ENCODE data around the gene NF1. TPM values are rescaled to one million over a fixed set of nuclear protein-coding genes. Genes with fewer than 3 reads are reported as not detected.
"Not testable (repeated sequence)": the region's sequence is repeated elsewhere in the genome, so short reads cannot be mapped to it uniquely, and the experiment has no call there.

Gene NF1
- total RNA-seq, 4 donors from 2014 or later: 51.9 to 67.8 (median 66.3) TPM

DNA sequence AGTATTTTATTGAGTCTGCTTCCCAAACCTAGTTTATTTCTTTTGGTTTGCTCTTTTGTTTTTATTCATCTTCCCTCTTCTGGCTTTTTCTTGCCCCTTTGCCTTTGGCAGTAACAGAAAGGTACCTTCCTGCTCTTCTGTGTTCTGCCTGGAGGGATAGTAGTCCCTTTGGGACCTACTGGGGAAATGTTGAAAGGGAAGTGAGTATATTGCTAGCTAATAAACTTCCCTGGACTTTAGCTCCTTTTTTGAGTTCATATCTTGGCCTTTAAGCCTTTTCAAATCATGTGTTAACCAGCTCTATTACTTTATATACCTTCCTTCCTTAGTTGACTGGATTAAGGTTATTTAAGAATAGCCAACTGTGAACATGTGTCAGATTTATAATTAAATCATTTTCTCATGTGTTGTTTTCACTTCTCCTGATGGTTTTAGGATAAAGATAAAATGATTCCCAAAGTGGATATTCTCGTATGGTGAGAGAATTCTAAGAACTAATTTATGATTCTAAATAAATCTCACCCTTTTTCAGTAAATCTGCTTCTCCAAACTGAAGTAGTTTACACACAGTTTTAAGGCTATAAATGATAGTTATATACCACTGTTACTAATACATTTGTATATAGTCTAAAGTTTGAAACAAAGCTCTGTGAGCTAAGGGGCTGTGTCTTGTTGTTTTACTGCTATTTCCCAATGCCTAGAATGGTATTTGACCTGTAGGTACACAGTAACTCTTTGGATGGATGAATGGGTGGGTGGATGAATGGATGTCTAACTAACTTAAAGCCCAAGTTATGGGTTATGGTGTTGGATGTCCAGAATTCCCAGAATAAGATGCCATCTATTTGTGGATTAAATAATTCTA, 156.6 kb downstream of the NF1 start:
- no peak for ATAC-seq (ENCODE audit: low FRiP score)
- DNase-seq (ENCODE audit: low spot score): no peak
- TF ChIP-seq, protein P1, sequence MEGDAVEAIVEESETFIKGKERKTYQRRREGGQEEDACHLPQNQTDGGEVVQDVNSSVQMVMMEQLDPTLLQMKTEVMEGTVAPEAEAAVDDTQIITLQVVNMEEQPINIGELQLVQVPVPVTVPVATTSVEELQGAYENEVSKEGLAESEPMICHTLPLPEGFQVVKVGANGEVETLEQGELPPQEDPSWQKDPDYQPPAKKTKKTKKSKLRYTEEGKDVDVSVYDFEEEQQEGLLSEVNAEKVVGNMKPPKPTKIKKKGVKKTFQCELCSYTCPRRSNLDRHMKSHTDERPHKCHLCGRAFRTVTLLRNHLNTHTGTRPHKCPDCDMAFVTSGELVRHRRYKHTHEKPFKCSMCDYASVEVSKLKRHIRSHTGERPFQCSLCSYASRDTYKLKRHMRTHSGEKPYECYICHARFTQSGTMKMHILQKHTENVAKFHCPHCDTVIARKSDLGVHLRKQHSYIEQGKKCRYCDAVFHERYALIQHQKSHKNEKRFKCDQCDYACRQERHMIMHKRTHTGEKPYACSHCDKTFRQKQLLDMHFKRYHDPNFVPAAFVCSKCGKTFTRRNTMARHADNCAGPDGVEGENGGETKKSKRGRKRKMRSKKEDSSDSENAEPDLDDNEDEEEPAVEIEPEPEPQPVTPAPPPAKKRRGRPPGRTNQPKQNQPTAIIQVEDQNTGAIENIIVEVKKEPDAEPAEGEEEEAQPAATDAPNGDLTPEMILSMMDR (IDR thresholded peaks at IDR 0.05): no peak

DNA sequence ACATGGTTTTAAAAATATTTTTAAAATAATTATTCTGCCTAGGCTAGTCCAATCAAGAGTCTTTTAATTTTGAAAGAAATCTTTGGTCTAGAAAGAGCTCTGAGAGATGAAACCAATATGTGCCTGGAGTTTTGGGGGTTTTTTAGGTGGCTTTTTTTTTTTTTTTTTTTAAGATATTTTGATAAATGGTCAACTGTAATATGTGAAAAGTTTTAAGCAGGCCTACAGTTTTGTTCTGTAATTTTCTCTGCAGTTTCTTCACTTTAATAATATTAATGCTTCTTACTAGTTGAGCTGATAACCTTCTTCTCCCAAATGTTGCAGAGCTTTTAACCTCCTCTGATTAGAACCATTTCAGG, 157.2 kb downstream of the NF1 start:
- TF ChIP-seq, protein P1 (IDR thresholded peaks at IDR 0.05): no peak
- ATAC-seq (ENCODE audit: low FRiP score) (no peak), DNase-seq (ENCODE audit: low spot score) (no peak)

DNA sequence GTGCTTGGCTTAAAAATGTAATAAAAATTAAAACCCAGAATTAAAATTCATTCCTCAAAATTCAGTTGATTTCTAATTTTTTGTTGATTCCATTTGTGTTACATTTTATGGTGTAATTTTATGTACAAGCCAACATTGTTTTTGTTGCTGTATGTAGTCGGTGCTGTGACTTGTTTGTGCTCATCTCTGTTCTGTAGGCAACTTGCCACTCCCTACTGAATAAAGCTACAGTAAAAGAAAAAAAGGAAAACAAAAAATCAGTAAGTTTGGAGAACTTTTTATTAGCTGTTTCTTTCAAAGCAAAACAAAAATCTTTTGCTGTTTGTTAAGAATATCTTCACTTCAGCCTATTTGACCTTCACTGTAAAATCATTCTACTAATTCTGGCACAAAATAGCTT, 158.0 kb downstream of the NF1 start:
- TF ChIP-seq, protein P1 (IDR thresholded peaks at IDR 0.05): no peak
- ATAC-seq (ENCODE audit: low FRiP score) (no peak), DNase-seq (ENCODE audit: low spot score) (no peak)

DNA sequence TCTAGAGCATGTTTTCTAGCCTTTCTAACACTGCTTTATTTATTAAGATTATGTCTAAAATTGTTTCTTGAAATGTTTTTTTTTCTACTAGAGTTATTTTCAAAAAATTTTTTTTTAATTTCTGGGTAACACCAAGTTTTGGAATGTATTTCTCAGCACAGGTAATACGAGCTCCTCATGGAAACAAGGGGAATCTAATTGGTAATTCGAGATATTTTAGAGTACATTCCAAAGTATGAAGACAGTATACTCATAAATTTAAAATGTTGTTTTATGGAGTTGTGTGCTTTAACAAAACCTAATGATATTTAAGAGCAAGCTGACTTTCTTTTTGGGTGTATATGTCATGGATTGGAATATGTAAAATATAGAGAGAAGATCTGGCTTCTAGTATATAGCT, 159.9 kb downstream of the NF1 start:
- ATAC-seq (ENCODE audit: low FRiP score) (no peak), DNase-seq (ENCODE audit: low spot score) (no peak)
- TF ChIP-seq, protein P1 (IDR thresholded peaks at IDR 0.05): no peak

DNA sequence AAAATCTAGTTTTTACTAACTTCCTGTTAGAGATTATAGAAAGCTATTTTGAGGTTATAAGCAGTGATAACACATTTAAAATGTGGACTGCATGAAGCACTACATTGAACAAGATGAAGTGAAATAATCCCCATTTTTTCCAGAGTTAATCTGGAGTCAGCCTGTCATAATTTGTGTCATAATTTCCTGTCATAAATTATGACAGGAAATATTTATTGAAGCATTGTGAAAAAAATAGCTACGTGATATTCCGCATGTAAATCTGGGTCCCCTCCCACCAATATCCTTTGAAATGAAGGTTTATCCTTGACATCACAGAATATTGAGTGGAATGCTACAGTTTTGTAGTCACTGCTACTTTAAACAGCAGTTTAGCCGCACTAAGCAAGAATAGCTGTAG, 162.2 kb downstream of the NF1 start:
- no peak for ATAC-seq (ENCODE audit: low FRiP score)
- TF ChIP-seq, protein P1 (IDR thresholded peaks at IDR 0.05): no peak

DNA sequence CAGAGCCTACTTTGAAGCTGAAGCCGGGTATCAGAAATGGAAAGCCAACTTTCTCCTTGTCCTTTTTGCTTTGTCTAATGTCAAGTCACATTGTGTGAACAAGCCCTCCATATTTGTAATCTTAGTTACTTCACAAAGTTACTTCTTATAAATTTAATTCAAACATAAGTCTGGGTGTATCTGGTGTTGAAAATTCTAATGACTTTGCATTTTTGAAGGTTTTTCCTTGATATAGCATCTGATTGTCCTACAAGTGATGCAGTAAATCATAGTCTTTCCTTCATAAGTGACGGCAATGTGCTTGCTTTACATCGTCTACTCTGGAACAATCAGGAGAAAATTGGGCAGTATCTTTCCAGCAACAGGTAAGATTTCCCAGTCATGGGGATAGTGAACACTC, 165.4 kb downstream of the NF1 start:
- TF ChIP-seq, protein P1 (IDR thresholded peaks at IDR 0.05): no peak
- ATAC-seq (ENCODE audit: low FRiP score): no peak
- DNase-seq (ENCODE audit: low spot score): no peak

More for the DNA sequence above, 162.2 kb downstream of the NF1 start:
- no peak for DNase-seq (ENCODE audit: low spot score)

DNA sequence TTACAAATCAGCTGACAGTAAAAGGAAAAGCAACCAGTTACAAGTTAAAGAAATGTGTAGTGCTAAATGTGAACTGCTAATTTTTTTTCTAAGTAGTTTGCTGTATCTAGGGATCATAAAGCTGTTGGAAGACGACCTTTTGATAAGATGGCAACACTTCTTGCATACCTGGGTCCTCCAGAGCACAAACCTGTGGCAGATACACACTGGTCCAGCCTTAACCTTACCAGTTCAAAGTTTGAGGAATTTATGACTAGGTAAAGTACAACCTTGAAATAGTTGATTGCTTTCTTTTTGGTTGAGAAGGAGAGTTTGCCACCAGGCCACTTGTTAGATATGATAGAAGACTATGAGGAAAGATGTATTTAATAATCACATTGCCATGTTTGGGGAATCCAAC, 166.8 kb downstream of the NF1 start:
- no peak for ATAC-seq (ENCODE audit: low FRiP score)
- TF ChIP-seq, protein P1 (IDR thresholded peaks at IDR 0.05): no peak
- DNase-seq (ENCODE audit: low spot score): no peak

DNA sequence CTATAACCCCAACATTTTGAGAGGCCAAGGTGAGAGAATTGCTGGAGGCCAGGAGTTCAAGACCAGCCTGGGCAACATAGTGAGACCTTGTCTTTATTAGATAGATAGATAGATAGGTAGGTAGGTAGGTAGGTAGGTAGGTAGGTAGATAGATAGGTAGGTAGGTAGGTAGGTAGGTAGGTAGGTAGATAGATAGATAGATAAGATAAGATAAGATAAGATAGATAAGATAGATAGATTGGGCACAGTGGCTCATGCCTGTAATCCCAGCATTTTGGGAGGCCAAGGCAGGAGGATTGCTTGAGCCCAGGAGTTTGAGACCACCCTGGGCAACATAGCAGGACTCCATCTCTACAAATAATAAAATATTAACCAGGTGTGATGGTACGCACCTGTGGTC, 168.1 kb downstream of the NF1 start:
- not testable (repeated sequence) for ATAC-seq (ENCODE audit: low FRiP score); DNase-seq (ENCODE audit: low spot score)
